Measurements from ENCODE around the gene M6PR.
"Not testable (repeated sequence)": the region's sequence is repeated elsewhere in the genome, so short reads cannot be mapped to it uniquely, and the experiment has no call there.

DNA sequence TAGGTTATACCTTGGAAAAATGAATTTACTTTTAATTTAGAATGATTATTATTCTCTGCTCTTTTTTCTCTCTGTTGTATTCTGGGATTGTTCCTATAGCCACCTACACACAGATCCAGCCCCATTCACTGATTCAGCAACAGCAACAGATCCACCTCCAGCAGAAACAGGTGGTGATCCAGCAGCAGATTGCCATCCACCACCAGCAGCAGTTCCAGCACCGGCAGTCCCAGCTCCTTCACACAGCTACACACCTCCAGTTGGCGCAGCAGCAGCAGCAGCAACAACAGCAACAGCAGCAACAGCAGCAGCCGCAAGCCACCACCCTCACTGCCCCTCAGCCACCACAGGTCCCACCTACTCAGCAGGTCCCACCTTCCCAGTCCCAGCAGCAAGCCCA lies 17.0 kb downstream of the M6PR start:
- TF ChIP-seq, protein P1, sequence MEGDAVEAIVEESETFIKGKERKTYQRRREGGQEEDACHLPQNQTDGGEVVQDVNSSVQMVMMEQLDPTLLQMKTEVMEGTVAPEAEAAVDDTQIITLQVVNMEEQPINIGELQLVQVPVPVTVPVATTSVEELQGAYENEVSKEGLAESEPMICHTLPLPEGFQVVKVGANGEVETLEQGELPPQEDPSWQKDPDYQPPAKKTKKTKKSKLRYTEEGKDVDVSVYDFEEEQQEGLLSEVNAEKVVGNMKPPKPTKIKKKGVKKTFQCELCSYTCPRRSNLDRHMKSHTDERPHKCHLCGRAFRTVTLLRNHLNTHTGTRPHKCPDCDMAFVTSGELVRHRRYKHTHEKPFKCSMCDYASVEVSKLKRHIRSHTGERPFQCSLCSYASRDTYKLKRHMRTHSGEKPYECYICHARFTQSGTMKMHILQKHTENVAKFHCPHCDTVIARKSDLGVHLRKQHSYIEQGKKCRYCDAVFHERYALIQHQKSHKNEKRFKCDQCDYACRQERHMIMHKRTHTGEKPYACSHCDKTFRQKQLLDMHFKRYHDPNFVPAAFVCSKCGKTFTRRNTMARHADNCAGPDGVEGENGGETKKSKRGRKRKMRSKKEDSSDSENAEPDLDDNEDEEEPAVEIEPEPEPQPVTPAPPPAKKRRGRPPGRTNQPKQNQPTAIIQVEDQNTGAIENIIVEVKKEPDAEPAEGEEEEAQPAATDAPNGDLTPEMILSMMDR (IDR thresholded peaks at IDR 0.05) = not testable (repeated sequence)
- not testable (repeated sequence) for TF ChIP-seq POLR2A (IDR thresholded peaks at IDR 0.05)

Measured in breast epithelium (tissue), 3 donors.